ENCODE measurements around the gene EIPR1. TPM values are rescaled to one million over a fixed set of nuclear protein-coding genes. Genes with fewer than 3 reads are reported as not detected.
A peak's percentile ranks its signal among the peaks of the same experiment; 100 is the strongest.

Gene EIPR1
- total and polyA plus RNA-seq, 2 of the 13 experiments (the other 11 are each of a cell fraction or from before 2014, with no cell fraction given) = 70.0 to 96.3 TPM

DNA sequence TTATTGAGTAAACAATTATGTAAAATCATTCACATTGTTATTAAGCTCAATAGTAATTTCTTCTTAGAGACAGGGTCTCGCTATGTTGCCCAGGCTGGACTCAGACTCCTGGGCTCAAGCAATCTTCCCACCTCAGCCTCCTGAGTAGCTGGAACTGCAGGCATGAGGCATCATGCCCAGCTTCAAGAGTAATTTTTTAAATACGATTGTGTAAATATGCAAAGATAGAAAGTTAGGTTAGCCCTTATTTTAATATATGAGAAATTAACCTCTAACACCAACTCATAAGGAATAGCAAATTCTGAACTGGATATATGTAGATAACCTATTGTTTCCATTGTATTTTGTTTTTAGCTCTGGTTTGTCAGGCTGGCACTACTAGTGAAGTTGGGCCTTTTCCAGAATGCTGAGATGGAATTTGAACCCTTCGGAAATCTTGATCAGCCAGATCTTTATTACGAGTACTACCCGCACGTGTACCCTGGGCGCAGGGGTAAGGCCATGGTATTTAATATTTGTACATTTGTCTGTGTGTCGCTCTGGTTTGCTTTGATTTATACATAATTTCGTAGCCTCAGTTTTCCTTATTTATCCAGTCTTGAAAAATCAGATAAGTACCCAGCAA, 46.7 kb upstream of the EIPR1 start (continued):
- TF ChIP-seq ZNF207 (IDR thresholded peaks at IDR 0.05; ENCODE audit: borderline replicate concordance) (no peak), CSRNP1 (CRISPR knock-in tag; IDR thresholded peaks at IDR 0.05) (0 out of 2 replicates have a peak, but pooled peaks have one; percentile 28), ZEB1 (IDR thresholded peaks at IDR 0.05; ENCODE audit: insufficient replicate concordance, low read depth) (no peak), TARDBP (CRISPR knock-in tag; IDR thresholded peaks at IDR 0.05) (peak; percentile 11; the same call in 1 of the 2 replicates), ZNF609 (CRISPR knock-in tag; IDR thresholded peaks at IDR 0.05; ENCODE audit: borderline replicate concordance) (0 out of 2 replicates have a peak, but pooled peaks have one; percentile 18), RFXAP (CRISPR knock-in tag; IDR thresholded peaks at IDR 0.05; ENCODE audit: borderline replicate concordance) (peak; percentile 51; the same call in 1 of the 2 replicates), ZNF792 (CRISPR knock-in tag; IDR thresholded peaks at IDR 0.05) (0 out of 2 replicates have a peak, but pooled peaks have one; percentile 11), ZBTB20 (CRISPR knock-in tag; IDR thresholded peaks at IDR 0.05; ENCODE audit: borderline replicate concordance, low read depth) (0 out of 2 replicates have a peak, but pooled peaks have one; percentile 26)
- TF ChIP-seq, protein P1, sequence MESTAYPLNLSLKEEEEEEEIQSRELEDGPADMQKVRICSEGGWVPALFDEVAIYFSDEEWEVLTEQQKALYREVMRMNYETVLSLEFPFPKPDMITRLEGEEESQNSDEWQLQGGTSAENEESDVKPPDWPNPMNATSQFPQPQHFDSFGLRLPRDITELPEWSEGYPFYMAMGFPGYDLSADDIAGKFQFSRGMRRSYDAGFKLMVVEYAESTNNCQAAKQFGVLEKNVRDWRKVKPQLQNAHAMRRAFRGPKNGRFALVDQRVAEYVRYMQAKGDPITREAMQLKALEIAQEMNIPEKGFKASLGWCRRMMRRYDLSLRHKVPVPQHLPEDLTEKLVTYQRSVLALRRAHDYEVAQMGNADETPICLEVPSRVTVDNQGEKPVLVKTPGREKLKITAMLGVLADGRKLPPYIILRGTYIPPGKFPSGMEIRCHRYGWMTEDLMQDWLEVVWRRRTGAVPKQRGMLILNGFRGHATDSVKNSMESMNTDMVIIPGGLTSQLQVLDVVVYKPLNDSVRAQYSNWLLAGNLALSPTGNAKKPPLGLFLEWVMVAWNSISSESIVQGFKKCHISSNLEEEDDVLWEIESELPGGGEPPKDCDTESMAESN (CRISPR knock-in tag; conservative IDR thresholded peaks at IDR 0.05) = 0 out of 2 replicates have a peak, but pooled peaks have one; percentile 38

All from HepG2 (cell line).